H1 (cell line): ENCODE results near the gene ZC3HAV1.

Experiments used
- ATF2 ChIP-seq: IDR thresholded peaks from 2 replicates; pipeline ENCODE4 v1.6.1; 2012; ENCODE audit warnings: low read length, inconsistent platforms
- BACH1 ChIP-seq: IDR thresholded peaks from 2 replicates; pipeline ENCODE4 v1.6.1; 2012; ENCODE audit warnings: low read length, improper control_type of control experiment
- CHD1 ChIP-seq: IDR thresholded peaks from 2 replicates; pipeline ENCODE4 v1.6.1; 2012; ENCODE audit warnings: low read depth, low read length, improper control_type of control experiment
- CREB1 ChIP-seq: IDR thresholded peaks from 2 replicates; pipeline ENCODE4 v1.6.1; 2012; ENCODE audit warnings: inconsistent platforms
- CTCF ChIP-seq, 3 experiments: IDR thresholded peaks; 1 replicate in 2 of 3; 2 replicates in 1 of 3; pipeline versions ENCODE4 v1.5.1 to v1.6.1; 2011; ENCODE audit warnings: low read length in 3 of 3, mild to moderate bottlenecking in 3 of 3, inconsistent platforms in 2 of 3, low read depth in 1 of 3, moderate library complexity in 1 of 3; ENCODE audit not compliant: insufficient read depth in 1 of 3; ENCODE audit errors: control extremely low read depth in 1 of 3
- GABPA ChIP-seq: IDR thresholded peaks from 2 replicates; pipeline ENCODE4 v1.6.1; 2011; ENCODE audit warnings: mild to moderate bottlenecking, low read length, moderate library complexity, borderline replicate concordance; ENCODE audit not compliant: insufficient read depth
- MAFK ChIP-seq: IDR thresholded peaks from 2 replicates; pipeline ENCODE4 v1.6.1; 2012; ENCODE audit warnings: low read depth, mild to moderate bottlenecking, improper control_type of control experiment, low read length
- POLR2A ChIP-seq, 2 experiments: IDR thresholded peaks; 1 replicate in 1 of 2; 2 replicates in 1 of 2; pipeline ENCODE4 v1.6.1; 2011; ENCODE audit warnings: low read depth in 2 of 2, low read length in 2 of 2, mild to moderate bottlenecking in 2 of 2; ENCODE audit errors: control extremely low read depth in 1 of 2
- POLR2AphosphoS5 ChIP-seq: IDR thresholded peaks from 2 replicates; pipeline ENCODE4 v1.6.1; 2011; ENCODE audit warnings: low read depth, low read length
- SIN3A ChIP-seq, 2 experiments: IDR thresholded peaks in 1 of 2; conservative IDR thresholded peaks in 1 of 2; 2 replicates each; pipeline ENCODE4 v1.6.1; 2011 to 2012; ENCODE audit warnings: low read length in 2 of 2, improper control_type of control experiment in 1 of 2, low read depth in 1 of 2, mild to moderate bottlenecking in 1 of 2
- SRF ChIP-seq: IDR thresholded peaks from 2 replicates; pipeline ENCODE4 v1.6.1; 2011; ENCODE audit warnings: mild to moderate bottlenecking, low read depth, low read length, moderate library complexity
- TAF1 ChIP-seq: IDR thresholded peaks from 2 replicates; pipeline ENCODE4 v1.6.1; 2011; ENCODE audit warnings: mild to moderate bottlenecking, low read depth, low read length
- TF ChIP-seq, protein P1 (sequence below): IDR thresholded peaks from 2 replicates; pipeline ENCODE4 v1.6.1; 2011; ENCODE audit warnings: low read depth, mild to moderate bottlenecking, low read length; ENCODE audit not compliant: insufficient read depth
- TF ChIP-seq, protein P2 (sequence below): IDR thresholded peaks from 2 replicates; pipeline ENCODE4 v1.6.1; 2011; ENCODE audit warnings: low read length, improper control_type of control experiment

- no peak for TF ChIP-seq CTCF (IDR thresholded peaks at IDR 0.05; ENCODE audit: control extremely low read depth in 1 of 3, insufficient read depth in 1 of 3, low read depth in 1 of 3, low read length in 3 of 3)
- no peak for TF ChIP-seq GABPA
- no peak for TF ChIP-seq POLR2A (IDR thresholded peaks at IDR 0.05; ENCODE audit: control extremely low read depth in 1 of 2, low read depth in 2 of 2, low read length in 2 of 2)
- TF ChIP-seq BACH1: no peak
- TF ChIP-seq CHD1: no peak
- TF ChIP-seq ATF2: no peak
- TF ChIP-seq, protein P1, sequence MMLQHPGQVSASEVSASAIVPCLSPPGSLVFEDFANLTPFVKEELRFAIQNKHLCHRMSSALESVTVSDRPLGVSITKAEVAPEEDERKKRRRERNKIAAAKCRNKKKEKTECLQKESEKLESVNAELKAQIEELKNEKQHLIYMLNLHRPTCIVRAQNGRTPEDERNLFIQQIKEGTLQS: no peak
- TF ChIP-seq SRF: no peak
- TF ChIP-seq TAF1: no peak
- TF ChIP-seq, protein P2, sequence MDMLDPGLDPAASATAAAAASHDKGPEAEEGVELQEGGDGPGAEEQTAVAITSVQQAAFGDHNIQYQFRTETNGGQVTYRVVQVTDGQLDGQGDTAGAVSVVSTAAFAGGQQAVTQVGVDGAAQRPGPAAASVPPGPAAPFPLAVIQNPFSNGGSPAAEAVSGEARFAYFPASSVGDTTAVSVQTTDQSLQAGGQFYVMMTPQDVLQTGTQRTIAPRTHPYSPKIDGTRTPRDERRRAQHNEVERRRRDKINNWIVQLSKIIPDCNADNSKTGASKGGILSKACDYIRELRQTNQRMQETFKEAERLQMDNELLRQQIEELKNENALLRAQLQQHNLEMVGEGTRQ: no peak
- no peak for TF ChIP-seq SIN3A (conservative IDR thresholded peaks at IDR 0.05 in 1 of 2, IDR thresholded peaks at IDR 0.05 in 1 of 2; ENCODE audit: low read depth in 1 of 2, low read length in 2 of 2)
- no peak for TF ChIP-seq CREB1
- TF ChIP-seq POLR2AphosphoS5: no peak
- no peak for TF ChIP-seq MAFK
Measured at GRCh38 chr7:139059905-139060304, 49.6 kb downstream of the ZC3HAV1 start.
